Keratinocyte (primary cell): ENCODE data around the gene GTF3C6. TPM values are rescaled to one million over a fixed set of nuclear protein-coding genes. Genes with fewer than 3 reads are reported as not detected.
A peak's percentile ranks its signal among the peaks of the same experiment; 100 is the strongest.

Experiments
- DNase-seq: peaks from one replicate; pipeline ENCODE4 v3.0.0-alpha.2; 2011; ENCODE audit warnings: low read depth, missing footprints, low spot score
- FAIRE-seq: peaks from 2 replicates; lab custom pipeline; 2011; peaks lifted over from hg19 to GRCh38; lab: Jason Lieb, UNC
- H2AFZ ChIP-seq: 2 replicates; pipeline ENCODE4 v1.6.0; 2012; ENCODE audit warnings: low read length, control low read depth, inconsistent platforms; ENCODE audit not compliant: control insufficient read depth
- H3K27ac ChIP-seq: 2 replicates; pipeline ENCODE4 v1.5.1; 2011; ENCODE audit warnings: low read length; ENCODE audit not compliant: control insufficient read depth, insufficient read depth
- H3K27me3 ChIP-seq: 3 replicates; pipeline ENCODE4 v1.6.0; 2011; ENCODE audit warnings: low read length; ENCODE audit not compliant: control insufficient read depth, insufficient read depth; ENCODE audit errors: extremely low read depth
- H3K36me3 ChIP-seq, 2 experiments: 2 replicates in 1 of 2; 3 replicates in 1 of 2; pipeline ENCODE4 v1.5.1; 2011; ENCODE audit warnings: low read length in 2 of 2, mild to moderate bottlenecking in 1 of 2; ENCODE audit not compliant: control insufficient read depth in 2 of 2, insufficient read depth in 2 of 2; ENCODE audit errors: extremely low read depth in 1 of 2
- H3K4me1 ChIP-seq: 3 replicates; pipeline ENCODE4 v1.5.1; 2011; ENCODE audit warnings: low read length; ENCODE audit not compliant: control insufficient read depth, insufficient read depth; ENCODE audit errors: extremely low read depth
- H3K4me2 ChIP-seq: 3 replicates; pipeline ENCODE4 v1.6.0; 2011; ENCODE audit warnings: low read depth, low read length; ENCODE audit not compliant: control insufficient read depth, insufficient read depth; ENCODE audit errors: extremely low read depth
- H3K4me3 ChIP-seq, 3 experiments: fragments of 200-600 bp in 1 of 3; sonication (generic) in 1 of 3; 2 replicates in 2 of 3; 3 replicates in 1 of 3; pipeline ENCODE4 v1.5.1; 2011 to 2016; ENCODE audit warnings: low read length in 3 of 3, mild to moderate bottlenecking in 3 of 3, control low read depth in 2 of 3, inconsistent platforms in 1 of 3, low read depth in 1 of 3, mixed read lengths in 1 of 3, mixed run types in 1 of 3, moderate library complexity in 1 of 3; ENCODE audit not compliant: control insufficient read depth in 2 of 3, insufficient read depth in 2 of 3; ENCODE audit errors: extremely low read depth in 1 of 3
- H3K79me2 ChIP-seq: 2 replicates; pipeline ENCODE4 v1.6.0; 2012; ENCODE audit warnings: low read length; ENCODE audit not compliant: control insufficient read depth, insufficient read depth
- H3K9ac ChIP-seq: 3 replicates; pipeline ENCODE4 v1.6.0; 2011; ENCODE audit warnings: low read length; ENCODE audit not compliant: control insufficient read depth, insufficient read depth; ENCODE audit errors: extremely low read depth
- H3K9me1 ChIP-seq: 3 replicates; pipeline ENCODE4 v1.6.0; 2011; ENCODE audit warnings: low read length; ENCODE audit not compliant: control insufficient read depth, insufficient read depth; ENCODE audit errors: extremely low read depth
- H3K9me3 ChIP-seq: 2 replicates; pipeline ENCODE4 v1.5.1; 2012; ENCODE audit warnings: low read depth, low read length; ENCODE audit not compliant: control insufficient read depth
- H4K20me1 ChIP-seq: 3 replicates; pipeline ENCODE4 v1.6.0; 2011; ENCODE audit warnings: low read length; ENCODE audit not compliant: control insufficient read depth, insufficient read depth; ENCODE audit errors: extremely low read depth
- CTCF ChIP-seq, 3 experiments: IDR thresholded peaks in 1 of 3; conservative IDR thresholded peaks in 1 of 3; optimal IDR thresholded peaks in 1 of 3; 2 replicates in 2 of 3; 3 replicates in 1 of 3; pipeline versions ENCODE3 to v1.5.1; 2011; ENCODE audit warnings: low read length in 3 of 3, mild to moderate bottlenecking in 3 of 3, moderate library complexity in 2 of 3, control low read depth in 1 of 3, inconsistent platforms in 1 of 3; ENCODE audit not compliant: insufficient read depth in 2 of 3; ENCODE audit errors: extremely low read depth in 1 of 3
- EZH2 ChIP-seq: IDR thresholded peaks from one replicate; pipeline ENCODE4 v1.6.1; 2012; ENCODE audit warnings: inconsistent platforms, mild to moderate bottlenecking, low read length, moderate library complexity
- dilution Hi-C: fragments of 300-500 bp; cut with MboI; formaldehyde crosslinking; loops from one replicate; pipeline ENCODE4 v1.7.0; 2020; ENCODE audit warnings: low sequenced_read_pairs; ENCODE audit not compliant: extremely low pct_ligation_motif_present
- polyA minus RNA-seq, 3 experiments: library from RNA; depleted of rRNA, polyadenylated mRNA; stranded (reverse); fragments of >200 nt; gene quantifications; 1 replicate in 1 of 3; 2 replicates in 1 of 3; 3 replicates in 1 of 3; pipeline ENCODE4 v1.2.3, GENCODE V29; 2011
- polyA plus RNA-seq, 5 experiments: library from polyadenylated mRNA; depleted of rRNA in 3 of 5; stranded (reverse) in 3 of 5; stranded (forward) in 1 of 5; unstranded in 1 of 5; fragments of >200 nt; gene quantifications; 1 replicate in 1 of 5; 2 replicates in 3 of 5; 3 replicates in 1 of 5; pipeline versions ENCODE4 v1.2.1 to v1.2.3, GENCODE V29; 2011 to 2012; ENCODE audit warnings: missing spikeins in 2 of 5, low read depth in 1 of 5, low replicate concordance in 1 of 5

GTF3C6 gene
- polyA plus RNA-seq = 14.0 to 44.1 TPM (median 40.8 TPM) in 3 replicates
- 29.2 TPM for polyA plus RNA-seq (2011; ENCODE audit: low read depth)
- polyA plus RNA-seq (2011; cell fraction: cytosol; rRNA removed) = 50.2 and 77.7 TPM in 2 replicates
- polyA plus RNA-seq (2011; cell fraction: nucleus; rRNA removed) = 9.0 and 18.5 TPM in 2 replicates
- polyA plus RNA-seq (2012; ENCODE audit: low replicate concordance) = 33.6 and 73.4 TPM in 2 replicates
- 1.7 to 8.4 TPM (median 2.0 TPM) in 3 replicates for polyA minus RNA-seq
- 14.6 TPM for polyA minus RNA-seq (2011; cell fraction: cytosol; rRNA and poly(A)+ RNA removed)
- 2.5 and 4.3 TPM in 2 replicates for polyA minus RNA-seq (2011; cell fraction: nucleus; rRNA and poly(A)+ RNA removed)

GRCh38 chr6:110958329-110959192 is at the start of gene GTF3C6:
Gene GTF3C6 (plus strand): TSS chr6:110958706. CDS start chr6:110958770, 64 bp downstream.
- Histone ChIP-seq H3K27me3 (no peaks in the 10 kb centered on the region), H4K20me1 (no peaks in the 10 kb centered on the region), H2AFZ (peak within 1 kb of the TSS; percentile 99), H3K9me3 (no peaks in the 10 kb centered on the region), H3K9me1 (no peaks in the 10 kb centered on the region), H3K9ac (peak within 1 kb of the TSS; percentile 98), H3K36me3 (peaks cover 3 to 7% of the 10 kb centered on the region in 2 experiments), H3K4me1 (peaks cover 6% of the 10 kb centered on the region), H3K4me2 (peak within 1 kb of the TSS; percentile 96), H3K27ac (peak within 1 kb of the TSS; percentile 94), H3K79me2 (peaks cover 4% of the 10 kb centered on the region), H3K4me3 (peak within 1 kb of the TSS; percentile 72 to 97 (median 86))
- FAIRE-seq = no peak
- dilution Hi-C loops = no loop called here
- peak; percentile 46 for DNase-seq
- TF ChIP-seq CTCF (optimal IDR thresholded peaks at IDR 0.05 in 1 of 3, IDR thresholded peaks at IDR 0.05 in 1 of 3, conservative IDR thresholded peaks at IDR 0.05 in 1 of 3; ENCODE audit: extremely low read depth in 1 of 3, insufficient read depth in 2 of 3, low read length in 3 of 3) = no peak
- TF ChIP-seq EZH2 = no peak

GRCh38 chr6:110930781-110931180 is 27.7 kb upstream of the GTF3C6 start:
- Histone ChIP-seq H3K4me1 (no peaks in the 10 kb centered on the region), H3K27me3 (no peaks in the 10 kb centered on the region), H3K4me3 (no peak overlapping the region), H3K9ac (no peak overlapping the region), H4K20me1 (no peaks in the 10 kb centered on the region), H2AFZ (no peak overlapping the region), H3K36me3 (no peaks in the 10 kb centered on the region), H3K27ac (no peak overlapping the region), H3K4me2 (no peak overlapping the region), H3K9me1 (no peaks in the 10 kb centered on the region), H3K79me2 (no peaks in the 10 kb centered on the region), H3K9me3 (no peaks in the 10 kb centered on the region)
- dilution Hi-C loops = no loop called here
- DNase-seq = no peak
- FAIRE-seq = no peak
- TF ChIP-seq EZH2 = no peak
- no peak for TF ChIP-seq CTCF (optimal IDR thresholded peaks at IDR 0.05 in 1 of 3, IDR thresholded peaks at IDR 0.05 in 1 of 3, conservative IDR thresholded peaks at IDR 0.05 in 1 of 3; ENCODE audit: extremely low read depth in 1 of 3, insufficient read depth in 2 of 3, low read length in 3 of 3)
